Caco-2 (cell line): Measurements from ENCODE around the gene MGARP. TPM values are rescaled to one million over a fixed set of nuclear protein-coding genes. Genes with fewer than 3 reads are reported as not detected.

Experiments
- BruUV-seq: library from RNA; stranded (reverse); fragments of 400-500 nt; replicated peaks from 2 replicates; lab custom pipeline; 2021; lab: Mats Ljungman, UMichigan
- CTCF ChIA-PET: fragments of 300-600 bp; sonication (Branson Sonifier 250); formaldehyde crosslinking; loops from one replicate; lab custom pipeline; 2022; ENCODE audit warnings: antibody characterized with exemption; lab: Charles Lee
- POLR2A ChIA-PET: fragments of 300-600 bp; sonication (Branson Sonifier 250); formaldehyde crosslinking; loops from one replicate; lab custom pipeline; 2022; ENCODE audit warnings: antibody characterized with exemption; lab: Charles Lee
- DNase-seq, 2 experiments: peaks; one replicate each; pipeline versions ENCODE4 v3.0.0 to v3.0.0-alpha.2; 2020 to 2022
- H3K27me3 ChIP-seq: replicated peaks from 2 replicates; pipeline ENCODE4 v1.6.0; 2011; ENCODE audit warnings: low read length; ENCODE audit not compliant: control insufficient read depth, insufficient read depth
- H3K36me3 ChIP-seq: 2 replicates; pipeline ENCODE4 v1.5.1; 2011; ENCODE audit warnings: low read length; ENCODE audit not compliant: control insufficient read depth, insufficient read depth
- H3K4me1 ChIP-seq: fragments of 250-450 bp; sonication (Bioruptor Pico); 2 replicates; pipeline ENCODE4 v1.5.1; 2020; ENCODE audit warnings: mild to moderate bottlenecking
- H3K4me3 ChIP-seq: 2 replicates; pipeline ENCODE4 v1.5.1; 2011; ENCODE audit warnings: low read depth, mild to moderate bottlenecking, control low read depth, low read length
- H3K9me3 ChIP-seq: fragments of 250-450 bp; sonication (Bioruptor Pico); 2 replicates; pipeline ENCODE4 v1.5.1; 2020; ENCODE audit warnings: mild to moderate bottlenecking, moderate library complexity
- H3K27ac Mint-ChIP-seq: one replicate; pipeline ENCODE4 v1.8.0; 2022; ENCODE audit warnings: mixed read lengths; ENCODE audit not compliant: unreplicated experiment
- H3K27me3 Mint-ChIP-seq: one replicate; pipeline ENCODE4 v1.8.0; 2022; ENCODE audit warnings: mixed read lengths; ENCODE audit not compliant: insufficient read depth, unreplicated experiment
- H3K36me3 Mint-ChIP-seq: one replicate; pipeline ENCODE4 v1.8.0; 2022; ENCODE audit warnings: mild to moderate bottlenecking, mixed read lengths; ENCODE audit not compliant: insufficient read depth, unreplicated experiment
- H3K4me1 Mint-ChIP-seq: one replicate; pipeline ENCODE4 v1.8.0; 2022; ENCODE audit warnings: low read depth, mixed read lengths; ENCODE audit not compliant: unreplicated experiment
- H3K4me3 Mint-ChIP-seq: one replicate; pipeline ENCODE4 v1.8.0; 2022; ENCODE audit warnings: mild to moderate bottlenecking, moderate library complexity, mixed read lengths; ENCODE audit not compliant: unreplicated experiment
- H3K9me3 Mint-ChIP-seq: one replicate; pipeline ENCODE4 v1.8.0; 2022; ENCODE audit warnings: mixed read lengths; ENCODE audit not compliant: unreplicated experiment
- CTCF ChIP-seq, 2 experiments: fragments of 200-600 bp in 1 of 2; IDR thresholded peaks; 1 replicate in 1 of 2; 2 replicates in 1 of 2; pipeline versions ENCODE4 v1.5.1 to v1.8.0; 2011 to 2022; ENCODE audit warnings: antibody characterized with exemption in 1 of 2, control low read depth in 1 of 2, inconsistent platforms in 1 of 2, low read depth in 1 of 2, low read length in 1 of 2, mild to moderate bottlenecking in 1 of 2, moderate library complexity in 1 of 2; ENCODE audit not compliant: insufficient read depth in 1 of 2, severe bottlenecking in 1 of 2, unreplicated experiment in 1 of 2
- intact Hi-C: fragments of 100-400 bp; cut with micrococcal nuclease; formaldehyde crosslinking; loops from one replicate; pipeline ENCODE4 v1.10.0; 2022; ENCODE audit not compliant: unreplicated experiment
- total RNA-seq: library from RNA; stranded (reverse); gene quantifications from 2 replicates; pipeline ENCODE4 v1.2.3, GENCODE V29; 2022

MGARP gene
- total RNA-seq, 1 experiment from 2014 or later = 0.23 TPM

- Mint-ChIP-seq H3K9me3 (no peaks in the 10 kb centered on the region), H3K4me1 (no peaks in the 10 kb centered on the region), H3K27ac (no peak overlapping the region), H3K4me3 (no peak overlapping the region), H3K27me3 (no peaks in the 10 kb centered on the region), H3K36me3 (no peaks in the 10 kb centered on the region)
- BruUV-seq = no TSS peak
- H3K9me3 ChIP-seq = no peaks in the 10 kb centered on the region
- H3K4me1 ChIP-seq = peaks cover 8% of the 10 kb centered on the region; the same call in 1 of the 2 replicates
- no peak overlapping the region for H3K4me3 ChIP-seq
- no peaks in the 10 kb centered on the region for H3K27me3 ChIP-seq
- intact Hi-C loops = no loop called here
- H3K36me3 ChIP-seq = no peaks in the 10 kb centered on the region
- ChIA-PET CTCF (interaction anchor here (0.5 kb wide), 1 partner anchor 52 kb away, joined by 3 read pairs; no protein-coding TSS in a partner anchor), POLR2A (no interaction called here)
- no peak for TF ChIP-seq CTCF (IDR thresholded peaks at IDR 0.05; ENCODE audit: insufficient read depth in 1 of 2, low read depth in 1 of 2, low read length in 1 of 2, severe bottlenecking in 1 of 2, unreplicated experiment in 1 of 2)
- DNase-seq = no peak
These were observed 33.9 kb downstream of the MGARP start for GRCh38 chr4:139246166-139246565.

- Mint-ChIP-seq H3K27me3 (no peaks in the 10 kb centered on the region), H3K36me3 (no peaks in the 10 kb centered on the region), H3K4me3 (no peak overlapping the region), H3K4me1 (no peaks in the 10 kb centered on the region), H3K9me3 (no peaks in the 10 kb centered on the region), H3K27ac (no peak overlapping the region)
- Histone ChIP-seq H3K36me3 (no peaks in the 10 kb centered on the region), H3K4me1 (peaks cover 8% of the 10 kb centered on the region; the same call in 1 of the 2 replicates), H3K9me3 (no peaks in the 10 kb centered on the region), H3K4me3 (no peak overlapping the region), H3K27me3 (no peaks in the 10 kb centered on the region)
- ChIA-PET CTCF (no interaction called here), POLR2A (no interaction called here)
- intact Hi-C loops = no loop called here
- no peak for TF ChIP-seq CTCF (IDR thresholded peaks at IDR 0.05; ENCODE audit: insufficient read depth in 1 of 2, low read depth in 1 of 2, low read length in 1 of 2, severe bottlenecking in 1 of 2, unreplicated experiment in 1 of 2)
- DNase-seq = no peak
- no TSS peak for BruUV-seq
These were observed 34.4 kb downstream of the MGARP start for GRCh38 chr4:139245590-139245989.

- Mint-ChIP-seq H3K36me3 (no peaks in the 10 kb centered on the region), H3K4me3 (no peak overlapping the region), H3K27ac (no peak overlapping the region), H3K9me3 (peaks cover 11% of the 10 kb centered on the region), H3K4me1 (no peaks in the 10 kb centered on the region), H3K27me3 (no peaks in the 10 kb centered on the region)
- 0 out of 2 replicates have a peak, but pooled peaks cover 3% of the 10 kb centered on the region for H3K9me3 ChIP-seq
- intact Hi-C loops = no loop called here
- ChIA-PET CTCF (no interaction called here), POLR2A (interaction anchor here (1.5 kb wide), 1 partner anchor 66 kb away, joined by 3 read pairs; no protein-coding TSS in a partner anchor)
- peaks cover 8% of the 10 kb centered on the region; the same call in 1 of the 2 replicates for H3K4me1 ChIP-seq
- TF ChIP-seq CTCF (IDR thresholded peaks at IDR 0.05; ENCODE audit: insufficient read depth in 1 of 2, low read depth in 1 of 2, low read length in 1 of 2, severe bottlenecking in 1 of 2, unreplicated experiment in 1 of 2) = no peak
- no peak overlapping the region for H3K4me3 ChIP-seq
- no peaks in the 10 kb centered on the region for H3K27me3 ChIP-seq
- no peaks in the 10 kb centered on the region for H3K36me3 ChIP-seq
- BruUV-seq = no TSS peak
- no peak for DNase-seq
These were observed 36.3 kb downstream of the MGARP start for GRCh38 chr4:139243448-139244365.
